Astrocyte of the cerebellum (primary cell): Measurements from ENCODE around the gene PNMA1.

Experiments
- DNase-seq: peaks from one replicate; pipeline ENCODE4 v3.0.0-alpha.2; 2011; ENCODE audit warnings: low read depth
- H3K4me3 ChIP-seq: 2 replicates; pipeline ENCODE4 v1.5.1; 2011; ENCODE audit warnings: mild to moderate bottlenecking, low read depth, low read length, moderate library complexity
- CTCF ChIP-seq: IDR thresholded peaks from 2 replicates; pipeline ENCODE4 v1.5.1; 2012; ENCODE audit warnings: low read length, low read depth, moderate library complexity, mild to moderate bottlenecking; ENCODE audit errors: missing control alignments
- in situ Hi-C: cut with HindIII; loops from 2 replicates; pipeline ENCODE4 v1.10.0; 2017; ENCODE audit warnings: low sequenced_read_pairs

The PNMA1 gene

GRCh38 chr14:73754911-73755360, 40.8 kb upstream of the PNMA1 start:
- peak overlapping the region; percentile 31 for H3K4me3 ChIP-seq
- in situ Hi-C loops: loop anchor here (5.0 kb wide), 1 partner anchor 67 kb away; no protein-coding TSS in a partner anchor
- peak; percentile 72 for DNase-seq
- no peak for TF ChIP-seq CTCF

GRCh38 chr14:73753887-73754795, 40.0 kb upstream of the PNMA1 start:
- in situ Hi-C loops: no loop called here
- no peak for TF ChIP-seq CTCF
- peak overlapping the region; percentile 31 for H3K4me3 ChIP-seq
- no peak for DNase-seq

- DNase-seq: no peak
- in situ Hi-C loops: no loop called here
- H3K4me3 ChIP-seq: no peak overlapping the region
- TF ChIP-seq CTCF: no peak
These were observed 39.1 kb upstream of the PNMA1 start for GRCh38 chr14:73753124-73753886.

GRCh38 chr14:73752297-73752992, 38.3 kb upstream of the PNMA1 start:
- TF ChIP-seq CTCF: peak; percentile 53
- in situ Hi-C loops: no loop called here
- H3K4me3 ChIP-seq: no peak overlapping the region
- peak; percentile 79 for DNase-seq

GRCh38 chr14:73751157-73751691, 37.0 kb upstream of the PNMA1 start:
- TF ChIP-seq CTCF: no peak
- DNase-seq: no peak
- no peak overlapping the region for H3K4me3 ChIP-seq
- in situ Hi-C loops: no loop called here

- H3K4me3 ChIP-seq: no peak overlapping the region
- no peak for DNase-seq
- in situ Hi-C loops: no loop called here
- TF ChIP-seq CTCF: no peak
These were observed 36.3 kb upstream of the PNMA1 start for GRCh38 chr14:73750531-73750901.
